ENCODE results near the gene RELN.

- TF ChIP-seq POLR2A (IDR thresholded peaks at IDR 0.05) = no peak
- TF ChIP-seq, protein P1, sequence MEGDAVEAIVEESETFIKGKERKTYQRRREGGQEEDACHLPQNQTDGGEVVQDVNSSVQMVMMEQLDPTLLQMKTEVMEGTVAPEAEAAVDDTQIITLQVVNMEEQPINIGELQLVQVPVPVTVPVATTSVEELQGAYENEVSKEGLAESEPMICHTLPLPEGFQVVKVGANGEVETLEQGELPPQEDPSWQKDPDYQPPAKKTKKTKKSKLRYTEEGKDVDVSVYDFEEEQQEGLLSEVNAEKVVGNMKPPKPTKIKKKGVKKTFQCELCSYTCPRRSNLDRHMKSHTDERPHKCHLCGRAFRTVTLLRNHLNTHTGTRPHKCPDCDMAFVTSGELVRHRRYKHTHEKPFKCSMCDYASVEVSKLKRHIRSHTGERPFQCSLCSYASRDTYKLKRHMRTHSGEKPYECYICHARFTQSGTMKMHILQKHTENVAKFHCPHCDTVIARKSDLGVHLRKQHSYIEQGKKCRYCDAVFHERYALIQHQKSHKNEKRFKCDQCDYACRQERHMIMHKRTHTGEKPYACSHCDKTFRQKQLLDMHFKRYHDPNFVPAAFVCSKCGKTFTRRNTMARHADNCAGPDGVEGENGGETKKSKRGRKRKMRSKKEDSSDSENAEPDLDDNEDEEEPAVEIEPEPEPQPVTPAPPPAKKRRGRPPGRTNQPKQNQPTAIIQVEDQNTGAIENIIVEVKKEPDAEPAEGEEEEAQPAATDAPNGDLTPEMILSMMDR (IDR thresholded peaks at IDR 0.05) = peak in 1 of 6 experiments; percentile 17
These were observed 465.2 kb downstream of the RELN start for GRCh38 chr7:103524042-103524907.
